Fibroblast of lung (primary cell): ENCODE data around the gene CCR3. TPM values are rescaled to one million over a fixed set of nuclear protein-coding genes. Genes with fewer than 3 reads are reported as not detected.

Source experiments
- DNase-seq, 2 donors: peaks; one replicate each; pipeline versions ENCODE4 v3.0.0 to v3.0.0-alpha.2; 2010; ENCODE audit warnings: low read depth in 2 of 2
- H2AFZ ChIP-seq: 2 replicates; pipeline ENCODE4 v1.5.1; 2012; ENCODE audit warnings: low read length, control low read depth, inconsistent platforms
- H3K27ac ChIP-seq: 2 replicates; pipeline ENCODE4 v1.5.1; 2011; ENCODE audit warnings: low read length, control low read depth; ENCODE audit not compliant: insufficient read depth
- H3K27me3 ChIP-seq: 2 replicates; pipeline ENCODE4 v1.5.1; 2011; ENCODE audit warnings: mild to moderate bottlenecking, low read length; ENCODE audit not compliant: control insufficient read depth, insufficient read depth
- H3K36me3 ChIP-seq: 2 replicates; pipeline ENCODE4 v1.5.1; 2011; ENCODE audit warnings: low read length; ENCODE audit not compliant: control insufficient read depth, insufficient read depth
- H3K4me1 ChIP-seq: 2 replicates; pipeline ENCODE4 v1.5.1; 2011; ENCODE audit warnings: low read length; ENCODE audit not compliant: control insufficient read depth, insufficient read depth; ENCODE audit errors: extremely low read depth
- H3K4me2 ChIP-seq: 2 replicates; pipeline ENCODE4 v1.5.1; 2011; ENCODE audit warnings: low read length, control low read depth; ENCODE audit not compliant: insufficient read depth; ENCODE audit errors: extremely low read depth
- H3K4me3 ChIP-seq, 4 experiments: fragments of 200-600 bp in 1 of 4; sonication (generic) in 1 of 4; replicated peaks in 1 of 4; 2 replicates each; pipeline ENCODE4 v1.5.1; 2011 to 2016; ENCODE audit warnings: low read length in 4 of 4, low read depth in 3 of 4, mild to moderate bottlenecking in 3 of 4, control low read depth in 2 of 4, inconsistent platforms in 1 of 4, mixed read lengths in 1 of 4; ENCODE audit not compliant: insufficient read depth in 1 of 4; ENCODE audit errors: control extremely low read depth in 1 of 4
- H3K79me2 ChIP-seq: 2 replicates; pipeline ENCODE4 v1.5.1; 2012; ENCODE audit warnings: mild to moderate bottlenecking, low read length, inconsistent platforms; ENCODE audit not compliant: control insufficient read depth, insufficient read depth
- H3K9ac ChIP-seq: 2 replicates; pipeline ENCODE4 v1.5.1; 2011; ENCODE audit warnings: mild to moderate bottlenecking, low read length, control low read depth; ENCODE audit not compliant: insufficient read depth
- H3K9me3 ChIP-seq: 2 replicates; pipeline ENCODE4 v1.5.1; 2012; ENCODE audit warnings: low read depth, low read length; ENCODE audit not compliant: control insufficient read depth, insufficient read depth
- H4K20me1 ChIP-seq: 2 replicates; pipeline ENCODE4 v1.5.1; 2011; ENCODE audit warnings: low read length; ENCODE audit not compliant: control insufficient read depth, insufficient read depth; ENCODE audit errors: extremely low read depth
- EZH2 ChIP-seq: IDR thresholded peaks from 2 replicates; pipeline ENCODE4 v1.5.1; 2012; ENCODE audit warnings: low read length, control low read depth, mild to moderate bottlenecking; ENCODE audit errors: missing control alignments
- polyA plus RNA-seq, 2 donors: library from polyadenylated mRNA; depleted of rRNA in 1 of 2; stranded (reverse) in 1 of 2; unstranded in 1 of 2; fragments of >200 nt; gene quantifications; 2 replicates each; pipeline ENCODE4 v1.2.1, GENCODE V29; 2011 to 2012; ENCODE audit warnings: missing spikeins in 1 of 2
- total RNA-seq: library from RNA; depleted of rRNA; stranded (reverse); fragments of >200 nt; gene quantifications from 2 replicates; pipeline ENCODE4 v1.2.1, GENCODE V29; 2014
- TF ChIP-seq, protein P1 (sequence below), 2 donors: IDR thresholded peaks in 1 of 2; conservative IDR thresholded peaks in 1 of 2; 1 replicate in 1 of 2; 2 replicates in 1 of 2; pipeline ENCODE4 v1.5.1; 2011 to 2012; ENCODE audit warnings: low read length in 2 of 2, control low read depth in 1 of 2, inconsistent platforms in 1 of 2, low read depth in 1 of 2, mild to moderate bottlenecking in 1 of 2

CCR3 gene
- total and polyA plus RNA-seq, 2 donors (not counting 1 experiment from before 2014, with no cell fraction given): 0.16 to 0.17 TPM

DNA sequence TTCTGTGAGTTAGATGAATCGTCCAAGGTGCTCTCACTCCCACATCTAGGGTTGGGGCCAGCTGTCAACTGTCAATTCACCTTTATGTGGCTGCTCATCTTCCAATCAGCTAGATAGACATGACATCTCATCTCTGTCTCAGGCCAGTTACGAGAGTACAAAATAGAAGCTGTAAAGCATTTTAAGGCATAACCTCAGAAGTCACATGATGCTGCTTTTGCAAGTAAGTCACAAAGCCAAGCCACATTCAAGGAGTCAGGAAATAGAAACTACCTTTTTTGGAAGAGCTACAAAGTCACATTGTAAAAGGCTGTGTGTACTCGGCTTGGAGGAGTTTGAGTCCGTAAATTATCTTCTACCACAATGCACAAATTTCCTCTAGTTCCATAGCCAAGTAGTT lies 29.1 kb upstream of the CCR3 start:
- no peak for DNase-seq
- Histone ChIP-seq H3K9me3 (no peaks in the 10 kb centered on the region), H3K79me2 (no peaks in the 10 kb centered on the region), H3K9ac (no peak overlapping the region), H3K4me1 (peaks cover 4% of the 10 kb centered on the region), H3K27me3 (no peaks in the 10 kb centered on the region), H3K4me2 (no peak overlapping the region), H3K36me3 (no peaks in the 10 kb centered on the region), H3K4me3 (no peak overlapping the region), H4K20me1 (no peaks in the 10 kb centered on the region), H2AFZ (no peak overlapping the region), H3K27ac (no peak overlapping the region)
- TF ChIP-seq, protein P1, sequence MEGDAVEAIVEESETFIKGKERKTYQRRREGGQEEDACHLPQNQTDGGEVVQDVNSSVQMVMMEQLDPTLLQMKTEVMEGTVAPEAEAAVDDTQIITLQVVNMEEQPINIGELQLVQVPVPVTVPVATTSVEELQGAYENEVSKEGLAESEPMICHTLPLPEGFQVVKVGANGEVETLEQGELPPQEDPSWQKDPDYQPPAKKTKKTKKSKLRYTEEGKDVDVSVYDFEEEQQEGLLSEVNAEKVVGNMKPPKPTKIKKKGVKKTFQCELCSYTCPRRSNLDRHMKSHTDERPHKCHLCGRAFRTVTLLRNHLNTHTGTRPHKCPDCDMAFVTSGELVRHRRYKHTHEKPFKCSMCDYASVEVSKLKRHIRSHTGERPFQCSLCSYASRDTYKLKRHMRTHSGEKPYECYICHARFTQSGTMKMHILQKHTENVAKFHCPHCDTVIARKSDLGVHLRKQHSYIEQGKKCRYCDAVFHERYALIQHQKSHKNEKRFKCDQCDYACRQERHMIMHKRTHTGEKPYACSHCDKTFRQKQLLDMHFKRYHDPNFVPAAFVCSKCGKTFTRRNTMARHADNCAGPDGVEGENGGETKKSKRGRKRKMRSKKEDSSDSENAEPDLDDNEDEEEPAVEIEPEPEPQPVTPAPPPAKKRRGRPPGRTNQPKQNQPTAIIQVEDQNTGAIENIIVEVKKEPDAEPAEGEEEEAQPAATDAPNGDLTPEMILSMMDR (conservative IDR thresholded peaks at IDR 0.05 in 1 of 2, IDR thresholded peaks at IDR 0.05 in 1 of 2; ENCODE audit: low read depth in 1 of 2, low read length in 2 of 2): no peak
- no peak for TF ChIP-seq EZH2

DNA sequence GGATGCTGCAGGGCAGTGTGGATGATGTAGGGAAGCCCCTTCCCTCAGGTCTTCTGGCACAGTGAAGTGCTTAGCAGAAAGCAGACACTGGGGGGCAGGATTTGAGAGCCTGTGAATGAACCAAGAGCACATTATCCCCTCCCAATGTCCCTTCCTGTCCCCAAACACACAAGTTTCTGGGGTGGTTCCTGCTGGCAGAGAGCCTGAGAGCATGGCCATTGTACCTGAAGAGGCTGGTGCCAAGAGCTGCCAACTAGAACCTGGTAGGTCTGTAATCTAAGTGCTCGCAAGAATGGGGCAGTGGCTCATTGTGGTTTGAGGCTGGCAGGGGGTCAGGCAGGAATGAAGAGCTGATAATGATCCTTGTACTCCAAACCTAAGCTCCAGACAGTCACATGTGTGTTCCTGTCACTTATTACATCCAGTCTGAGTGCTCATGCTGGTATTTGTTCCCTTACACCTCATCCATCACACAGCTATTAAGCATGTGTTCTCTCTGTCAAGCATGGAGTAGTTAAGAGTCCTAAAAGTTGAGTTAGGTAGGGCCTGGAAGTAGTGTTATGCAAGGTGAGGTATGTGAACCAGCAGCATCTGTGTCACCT lies 27.4 kb upstream of the CCR3 start:
- no peak overlapping the region for H3K4me2 ChIP-seq
- H3K9me3 ChIP-seq: no peaks in the 10 kb centered on the region
- H3K36me3 ChIP-seq: no peaks in the 10 kb centered on the region
- no peak overlapping the region for H3K4me3 ChIP-seq
- H3K4me1 ChIP-seq: peaks cover 4% of the 10 kb centered on the region
- H3K9ac ChIP-seq: no peak overlapping the region
- H3K27me3 ChIP-seq: no peaks in the 10 kb centered on the region
- no peak overlapping the region for H3K27ac ChIP-seq
- no peaks in the 10 kb centered on the region for H3K79me2 ChIP-seq
- TF ChIP-seq, protein P1 (conservative IDR thresholded peaks at IDR 0.05 in 1 of 2, IDR thresholded peaks at IDR 0.05 in 1 of 2; ENCODE audit: low read depth in 1 of 2, low read length in 2 of 2): peak; percentile 20 to 36
- TF ChIP-seq EZH2: no peak
- peak in 1 of 2 donors; percentile 9 for DNase-seq
- H4K20me1 ChIP-seq: no peaks in the 10 kb centered on the region
- no peak overlapping the region for H2AFZ ChIP-seq

DNA sequence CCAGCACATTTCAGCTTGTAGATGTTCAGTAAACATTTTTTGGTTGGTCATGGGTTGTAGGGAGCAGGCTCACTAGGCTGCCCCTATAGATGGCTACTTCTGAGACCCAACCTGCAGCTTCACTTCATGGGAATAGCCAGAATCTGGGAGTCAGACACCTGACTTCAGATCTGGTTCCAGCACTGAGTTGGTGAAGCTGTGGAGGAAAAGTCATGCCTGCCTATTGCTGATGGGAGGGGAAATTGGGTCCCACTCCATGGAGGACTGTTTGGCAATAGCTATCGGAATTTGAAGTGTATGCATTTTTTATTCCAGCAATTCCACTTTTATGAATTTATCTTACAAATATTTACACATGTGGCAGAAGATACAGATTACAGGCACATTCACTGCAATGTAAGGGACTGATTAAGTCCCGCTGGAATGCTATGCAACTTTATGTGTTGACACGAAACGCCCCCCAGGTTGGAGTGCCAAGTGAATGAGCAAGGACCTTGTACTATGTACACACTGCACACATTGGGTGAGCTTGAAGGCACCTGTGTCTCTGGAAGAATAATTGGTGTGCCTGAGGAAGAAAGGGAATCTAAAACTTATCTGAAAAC lies 26.3 kb upstream of the CCR3 start:
- Histone ChIP-seq H3K4me2 (no peak overlapping the region), H3K4me3 (no peak overlapping the region), H3K4me1 (peaks cover 4% of the 10 kb centered on the region), H3K36me3 (no peaks in the 10 kb centered on the region), H3K9me3 (no peaks in the 10 kb centered on the region), H3K79me2 (no peaks in the 10 kb centered on the region), H3K27me3 (no peaks in the 10 kb centered on the region), H4K20me1 (no peaks in the 10 kb centered on the region), H3K9ac (no peak overlapping the region), H3K27ac (no peak overlapping the region), H2AFZ (no peak overlapping the region)
- peak; percentile 14 to 43 for DNase-seq
- TF ChIP-seq EZH2: no peak
- TF ChIP-seq, protein P1 (conservative IDR thresholded peaks at IDR 0.05 in 1 of 2, IDR thresholded peaks at IDR 0.05 in 1 of 2; ENCODE audit: low read depth in 1 of 2, low read length in 2 of 2): no peak
